ENCODE data around the gene SBNO2. TPM values are rescaled to one million over a fixed set of nuclear protein-coding genes. Genes with fewer than 3 reads are reported as not detected.
A peak's percentile ranks its signal among the peaks of the same experiment; 100 is the strongest.

Gene SBNO2
- total and polyA plus RNA-seq, 10 donors: 16.2 to 230 (median 112) TPM

GRCh38 chr19:1072371-1073015 is 101.6 kb downstream of the SBNO2 start:
- DNase-seq: no peak
- Histone ChIP-seq H3K36me3 (peaks cover 0 to 84% (median 49%) of the 10 kb centered on the region in 6 donors), H3K27ac (peak overlapping the region in 5 of 8 donors; percentile 22 to 97 (median 87)), H3K4me1 (peaks cover 63 to 100% (median 95%) of the 10 kb centered on the region in 6 donors), H3K9me3 (no peaks in the 10 kb centered on the region), H3K27me3 (replicated peaks in 1 of 7) (peaks cover 0 to 15% (median 0%) of the 10 kb centered on the region in 7 donors), H3K4me3 (no peak overlapping the region)
- intact Hi-C loops (cut with DNase I; ENCODE audit: low total_unique reads): loop anchor here (10.0 kb wide), 1 partner anchor 48 kb away; the partner anchor contains the start of genes CNN2, RNU6-2 and TMEM259
- WGBS, 5 donors: 87 to 92% (median 91%) methylated on average over 11 of the region's 11 CpGs
- no peak for TF ChIP-seq POLR2AphosphoS5 (IDR thresholded peaks at IDR 0.05)
- TF ChIP-seq POLR2A (IDR thresholded peaks at IDR 0.05): no peak

- Histone ChIP-seq H3K9me3 (no peaks in the 10 kb centered on the region), H3K36me3 (peaks cover 0 to 76% (median 48%) of the 10 kb centered on the region in 6 donors), H3K4me1 (peaks cover 62 to 100% (median 94%) of the 10 kb centered on the region in 6 donors), H3K27ac (peak overlapping the region in 5 of 8 donors; percentile 36 to 98 (median 97)), H3K4me3 (peak overlapping the region in 1 of 8 donors; percentile 35), H3K27me3 (replicated peaks in 1 of 7) (peaks cover 0 to 18% (median 0%) of the 10 kb centered on the region in 7 donors)
- TF ChIP-seq POLR2A (IDR thresholded peaks at IDR 0.05) (no peak), POLR2AphosphoS5 (IDR thresholded peaks at IDR 0.05) (peak in 1 of 3 donors; percentile 45)
- peak; percentile 81 for DNase-seq
- intact Hi-C loops (cut with DNase I; ENCODE audit: low total_unique reads): loop anchor here (10.0 kb wide), 1 partner anchor 46 kb away; the partner anchor contains the start of genes CNN2, RNU6-2 and TMEM259
- 59 to 83% (median 69%) methylated on average over 24 to 99 of the region's 99 CpGs for WGBS, 5 donors
Observed at GRCh38 chr19:1070931-1071791, 102.9 kb downstream of the SBNO2 start.

GRCh38 chr19:1070576-1070930 is 103.5 kb downstream of the SBNO2 start:
- TF ChIP-seq POLR2A (IDR thresholded peaks at IDR 0.05): no peak
- no peak for TF ChIP-seq CTCF (IDR thresholded peaks at IDR 0.05 in 8 of 11, conservative IDR thresholded peaks at IDR 0.05 in 3 of 11)
- TF ChIP-seq POLR2AphosphoS5 (IDR thresholded peaks at IDR 0.05): no peak
- Histone ChIP-seq H3K4me1 (peaks cover 60 to 100% (median 94%) of the 10 kb centered on the region in 6 donors), H3K36me3 (peaks cover 0 to 70% (median 43%) of the 10 kb centered on the region in 6 donors), H3K4me3 (no peak overlapping the region), H3K27me3 (replicated peaks in 1 of 7) (peaks cover 0 to 18% (median 0%) of the 10 kb centered on the region in 7 donors), H3K9me3 (no peaks in the 10 kb centered on the region), H3K27ac (peak overlapping the region in 6 of 8 donors; percentile 90 to 98 (median 96))
- DNase-seq: peak; percentile 77
- intact Hi-C loops (cut with DNase I; ENCODE audit: low total_unique reads): loop anchor here (10.0 kb wide), 1 partner anchor 46 kb away; the partner anchor contains the start of genes CNN2, RNU6-2 and TMEM259
- 57 to 90% (median 75%) methylated on average over 18 to 21 of the region's 21 CpGs for WGBS, 5 donors

- H3K4me3 ChIP-seq: peak overlapping the region; percentile 77 to 97 (median 87)
- 10 to 16% (median 13%) methylated on average over 22 to 25 of the region's 25 CpGs for WGBS, 5 donors
- intact Hi-C loops (cut with DNase I; ENCODE audit: low total_unique reads): no loop called here
- peak; percentile 97 for DNase-seq
- TF ChIP-seq POLR2AphosphoS5 (IDR thresholded peaks at IDR 0.05) (peak; percentile 91 to 95 (median 92)), CTCF (IDR thresholded peaks at IDR 0.05 in 8 of 11, conservative IDR thresholded peaks at IDR 0.05 in 3 of 11) (peak in 6 of 11 experiments; percentile 7 to 46 (median 37)), POLR2A (IDR thresholded peaks at IDR 0.05) (no peak)
- H3K4me1 ChIP-seq: peaks cover 61 to 100% (median 94%) of the 10 kb centered on the region in 6 donors
- no peaks in the 10 kb centered on the region for H3K9me3 ChIP-seq
- H3K27me3 ChIP-seq (replicated peaks in 1 of 7): peaks cover 0 to 18% (median 0%) of the 10 kb centered on the region in 7 donors
- H3K27ac ChIP-seq: peak overlapping the region; percentile 80 to 98 (median 95)
- peaks cover 0 to 57% (median 40%) of the 10 kb centered on the region in 6 donors for H3K36me3 ChIP-seq
Observed at GRCh38 chr19:1069009-1069779, 104.9 kb downstream of the SBNO2 start.

Measured in spleen (tissue), 11 donors.